ENCODE measurements around the gene SCRN2. TPM values are rescaled to one million over a fixed set of nuclear protein-coding genes. Genes with fewer than 3 reads are reported as not detected.

The SCRN2 gene
- total RNA-seq, 1 donor from 2014 or later, result 70.6 TPM

- DNase-seq (ENCODE audit: low spot score), result peak; percentile 69
Observed at GRCh38 chr17:47806913-47807255, 34.2 kb downstream of the SCRN2 start.

DNA sequence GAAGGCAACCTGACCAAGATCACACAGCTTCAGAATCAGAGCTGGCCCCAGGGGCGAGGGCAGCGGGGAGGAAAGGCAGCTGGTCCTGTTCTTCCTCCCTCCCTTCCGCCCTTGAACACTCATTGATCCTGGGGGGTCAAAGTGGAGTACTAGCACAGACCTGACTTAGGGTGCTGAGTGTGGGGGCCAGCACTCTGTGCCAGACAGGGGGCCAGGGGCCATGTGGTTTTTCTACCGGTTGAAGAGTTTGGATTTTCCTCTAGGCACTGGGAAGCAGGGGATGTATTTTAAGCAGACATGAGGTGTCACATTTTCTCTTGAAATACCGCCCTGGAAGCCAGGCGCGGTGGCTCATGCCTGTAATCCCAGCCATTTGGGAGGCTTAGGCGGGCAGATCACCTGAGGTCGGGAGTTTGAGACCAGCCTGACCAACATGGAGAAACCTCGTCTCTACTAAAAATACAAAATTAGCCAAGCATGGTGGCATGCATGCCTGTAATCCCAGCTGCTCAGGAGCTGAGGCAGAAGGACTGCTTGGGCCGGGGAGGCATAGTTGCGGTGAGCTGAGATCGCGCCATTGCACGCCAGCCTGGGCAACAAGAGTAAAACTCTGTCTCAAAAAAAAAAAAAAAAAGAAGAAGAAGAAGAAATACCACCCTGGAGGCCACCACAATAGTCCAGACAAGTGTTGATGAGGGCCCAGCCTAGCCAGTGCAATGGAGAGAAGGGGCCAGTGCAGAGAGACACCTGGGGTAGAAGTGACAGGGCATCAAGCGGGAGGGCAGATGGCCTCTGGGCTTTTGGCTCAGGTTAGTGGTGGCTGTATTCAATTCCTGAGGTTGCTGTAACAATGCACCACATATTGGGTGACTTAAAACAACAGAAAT, 34.8 kb downstream of the SCRN2 start:
- peak; percentile 62 for DNase-seq (ENCODE audit: low spot score)

- peak; percentile 62 for DNase-seq (ENCODE audit: low spot score)
Observed at GRCh38 chr17:47804461-47804860, 36.6 kb downstream of the SCRN2 start.

GRCh38 chr17:47803751-47804150, 37.3 kb downstream of the SCRN2 start:
- peak; percentile 75 for DNase-seq (ENCODE audit: low spot score)

DNA sequence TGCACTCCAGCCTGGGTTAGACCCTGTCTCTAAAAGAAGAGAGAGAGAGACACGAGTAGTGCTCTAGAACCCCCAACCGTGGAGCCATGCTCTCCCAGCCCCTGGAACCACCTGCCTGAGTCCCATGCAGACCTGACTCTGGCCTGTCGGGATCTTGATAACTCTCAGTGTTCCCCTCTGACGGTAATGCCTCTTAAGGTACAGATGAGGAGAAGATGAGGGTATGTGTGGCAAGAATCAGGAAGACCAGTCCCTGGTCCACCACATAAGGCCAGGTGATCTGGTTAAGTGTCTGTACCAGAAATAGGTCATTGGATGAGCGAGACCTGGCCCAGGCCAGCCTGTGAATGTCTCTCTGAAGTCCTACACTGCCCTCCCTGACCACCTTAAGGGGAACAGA, 37.9 kb downstream of the SCRN2 start:
- DNase-seq (ENCODE audit: low spot score), result peak; percentile 57

DNA sequence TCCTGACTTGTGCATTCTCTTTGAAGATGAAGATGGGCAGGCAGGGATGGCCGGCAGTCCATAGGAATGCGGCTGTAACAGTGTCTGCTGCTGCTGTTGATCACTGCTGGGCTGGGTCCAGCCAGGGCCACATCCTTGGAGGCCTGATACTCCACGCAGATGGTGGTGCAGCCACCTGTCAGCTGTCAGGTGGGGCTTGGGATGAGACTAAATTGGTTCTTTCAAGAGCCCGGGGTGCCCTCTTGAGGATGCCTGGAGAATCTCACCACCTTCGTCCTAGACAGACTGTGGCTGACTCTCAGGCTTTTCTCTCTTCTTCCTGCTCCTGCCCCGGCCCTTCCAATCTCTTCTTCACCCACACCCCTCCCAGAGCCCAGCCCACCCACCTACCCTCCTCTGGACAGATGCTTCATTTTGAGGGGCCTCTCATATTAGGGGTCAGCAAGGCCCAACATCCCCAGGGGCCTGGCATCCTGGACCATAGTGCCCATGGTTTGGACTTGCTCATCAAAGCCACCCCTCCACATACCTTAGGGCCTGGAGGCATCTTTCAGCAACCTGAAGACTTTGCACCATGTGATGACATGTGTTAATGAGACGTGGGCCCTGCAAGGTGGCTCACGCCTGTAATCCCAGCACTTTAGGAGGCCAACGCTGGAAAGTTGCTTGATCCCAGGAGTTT, 38.6 kb downstream of the SCRN2 start:
- DNase-seq (ENCODE audit: low spot score), result peak; percentile 55

DNA sequence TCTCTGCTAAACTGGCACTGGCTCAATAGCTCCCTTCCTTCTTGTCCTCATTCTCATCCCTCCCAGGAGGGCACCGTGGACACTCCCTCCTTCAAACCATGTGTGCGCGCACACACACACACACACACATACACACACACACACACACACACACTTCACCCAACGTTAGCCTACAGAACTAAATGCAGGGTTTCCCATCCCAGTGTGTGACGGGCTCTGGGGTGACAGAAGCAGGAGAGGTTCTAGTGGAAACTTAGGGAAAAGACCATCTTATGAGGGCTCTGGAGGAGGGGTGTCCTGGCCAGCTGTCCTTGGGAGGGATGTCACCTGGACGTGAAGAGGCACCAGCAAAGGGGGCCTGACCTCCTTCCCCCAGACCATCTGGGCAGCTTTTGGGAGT, 39.2 kb downstream of the SCRN2 start:
- no peak for DNase-seq (ENCODE audit: low spot score)

DNA sequence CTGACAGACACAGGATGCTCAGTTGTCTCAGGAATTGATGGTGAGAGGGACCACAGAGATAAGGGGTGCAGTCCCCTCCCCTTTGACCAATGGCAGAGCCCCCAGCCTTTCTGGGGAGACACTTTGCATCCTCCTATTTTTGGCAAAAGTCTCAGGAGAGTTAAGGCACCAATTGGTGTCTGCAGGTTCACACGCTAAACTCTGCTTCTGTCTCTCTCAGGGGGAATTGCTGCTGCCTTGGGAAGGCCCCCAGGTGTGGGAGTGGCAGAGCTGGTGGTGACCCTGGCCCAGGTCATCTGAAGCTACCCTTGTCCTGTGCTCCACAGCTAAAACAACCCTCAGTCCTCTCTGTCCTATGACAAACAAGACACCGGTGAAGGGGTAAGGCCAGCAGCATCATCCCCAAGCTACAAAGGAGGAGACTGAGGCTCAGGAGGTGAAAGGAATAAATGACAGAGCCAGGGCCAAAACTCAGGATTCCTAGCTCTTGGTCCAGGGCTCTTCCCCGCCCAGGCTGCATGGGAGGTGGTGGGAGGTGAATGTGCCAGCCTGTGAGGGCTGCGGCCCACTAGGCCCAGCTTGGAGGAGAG, 39.8 kb downstream of the SCRN2 start:
- DNase-seq (ENCODE audit: low spot score), result no peak

- DNase-seq (ENCODE audit: low spot score), result peak; percentile 83
Observed at GRCh38 chr17:47800686-47801085, 40.4 kb downstream of the SCRN2 start.

DNA sequence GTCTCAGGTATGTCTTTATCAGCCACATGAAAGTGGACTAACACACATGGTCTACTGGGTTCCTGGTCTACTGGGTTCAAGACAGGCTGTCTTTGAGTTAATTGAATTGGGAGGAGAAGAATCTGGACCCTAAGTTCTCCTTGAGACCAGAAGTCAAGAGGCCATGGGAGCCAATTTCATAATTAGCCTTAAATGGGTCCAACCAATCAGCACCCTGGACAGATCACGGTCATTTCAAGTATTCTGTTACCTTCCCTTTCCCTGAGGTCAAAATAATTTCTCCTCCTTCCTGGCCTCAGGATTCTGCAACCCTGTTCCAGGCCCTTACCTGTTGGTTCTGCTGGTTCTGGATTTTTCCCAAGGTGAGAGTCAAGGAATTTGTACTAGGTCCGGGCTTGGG, 43.3 kb downstream of the SCRN2 start:
- DNase-seq (ENCODE audit: low spot score), result no peak

- peak; percentile 53 for DNase-seq (ENCODE audit: low spot score)
Observed at GRCh38 chr17:47792979-47793378, 48.1 kb downstream of the SCRN2 start.

DNA sequence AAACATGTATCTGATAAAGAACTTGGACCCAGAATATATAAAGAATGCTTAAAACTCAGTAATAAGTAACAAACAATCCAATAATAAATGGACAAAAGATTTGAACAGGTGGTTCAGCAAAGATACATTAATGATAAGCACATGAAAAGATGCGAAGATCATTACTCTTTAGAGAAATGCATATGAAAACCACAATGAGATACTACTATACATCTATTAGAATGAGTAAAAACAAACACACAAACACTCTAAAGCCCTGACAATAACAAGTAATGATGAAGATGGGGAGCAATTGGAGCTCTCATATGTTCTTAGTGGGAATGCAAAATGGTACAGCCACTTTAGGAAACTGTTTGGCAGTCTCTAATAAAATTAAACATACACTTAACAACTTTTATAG, 48.6 kb downstream of the SCRN2 start:
- DNase-seq (ENCODE audit: low spot score), result no peak

GRCh38 chr17:47791025-47791424, 50.0 kb downstream of the SCRN2 start:
- DNase-seq (ENCODE audit: low spot score), result peak; percentile 37

DNA sequence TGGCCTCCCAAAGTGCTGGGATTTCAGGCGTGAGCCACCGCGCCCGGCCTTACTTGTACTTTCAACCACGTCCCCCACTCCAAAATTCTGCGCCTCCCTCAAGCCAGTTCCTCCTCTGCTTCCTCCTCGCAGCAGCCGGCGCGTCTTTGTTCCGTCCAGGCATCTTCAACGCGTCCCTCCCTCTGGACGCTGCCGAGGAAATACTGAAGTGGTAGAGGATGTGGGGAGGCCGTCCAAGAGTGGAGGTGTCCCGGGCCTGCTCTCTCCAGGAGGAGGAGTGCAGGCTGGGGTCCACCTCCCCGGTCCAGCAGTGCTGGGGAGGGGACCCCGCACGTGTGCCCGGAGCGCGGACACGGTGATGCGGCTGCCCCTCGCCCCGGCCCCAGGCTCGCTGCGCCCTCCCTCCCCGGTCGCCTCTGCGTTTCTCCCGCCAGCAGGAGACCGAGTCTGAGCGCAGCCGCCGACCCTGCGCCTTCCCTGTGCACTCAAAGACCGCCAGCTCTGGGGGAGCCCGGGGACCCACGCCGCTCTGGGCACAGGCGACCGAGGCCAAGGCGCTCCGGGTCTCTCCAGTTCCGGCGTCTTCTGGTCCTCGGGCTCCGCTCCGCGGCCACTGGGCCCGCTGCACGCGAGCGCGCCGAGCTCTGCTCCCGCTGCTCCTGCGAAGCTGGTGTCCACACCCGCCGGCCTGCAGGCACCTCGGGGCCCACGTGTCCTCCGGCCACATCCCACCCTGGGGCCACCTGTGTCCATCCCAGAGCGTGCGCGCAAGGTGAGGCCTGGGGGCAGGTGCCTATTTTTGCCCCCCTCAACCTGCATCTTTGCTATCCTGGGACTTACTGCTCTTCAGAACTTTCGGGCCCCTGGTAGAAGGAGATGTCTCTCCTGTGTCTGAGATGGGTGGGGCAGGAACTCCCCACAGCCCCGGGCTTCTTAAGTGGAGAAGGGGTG, 51.2 kb downstream of the SCRN2 start:
- DNase-seq (ENCODE audit: low spot score), result peak; percentile 89

Other genes starting within 250 kb of the SCRN2 start
- gene KPNB1, start 191.4 kb downstream of the SCRN2 start, total RNA-seq, result 276 TPM
- gene TBKBP1, start 147.1 kb downstream of the SCRN2 start, total RNA-seq, result 21.7 TPM
- gene TBX21, start 108.0 kb downstream of the SCRN2 start, total RNA-seq, result 0.35 TPM
- gene OSBPL7, start 19.5 kb downstream of the SCRN2 start, total RNA-seq, result 5.1 TPM
- gene MRPL10, start 9.7 kb downstream of the SCRN2 start, total RNA-seq, result 33.5 TPM
- not detected for gene LRRC46, start 9.6 kb downstream of the SCRN2 start, total RNA-seq
- gene SP6, start 9.9 kb upstream of the SCRN2 start, total RNA-seq, result 1.9 TPM
- gene SP2, start 55.0 kb upstream of the SCRN2 start, total RNA-seq, result 12.7 TPM
- gene PNPO, start 100.3 kb upstream of the SCRN2 start, total RNA-seq, result 28.2 TPM
- gene PRR15L, start 116.6 kb upstream of the SCRN2 start, total RNA-seq, result not detected
- 105 TPM for gene CDK5RAP3, start 129.8 kb upstream of the SCRN2 start, total RNA-seq
- 64.4 TPM for gene COPZ2, start 196.5 kb upstream of the SCRN2 start, total RNA-seq
- 171 TPM for gene NFE2L1, start 207.1 kb upstream of the SCRN2 start, total RNA-seq